D721Med (cell line): ENCODE data around the gene EPX.

Source experiments
- DNase-seq: peaks from one replicate; pipeline ENCODE4 v3.0.0; 2011; ENCODE audit warnings: low spot score; ENCODE audit not compliant: insufficient read length
- FAIRE-seq: peaks from 2 replicates; lab custom pipeline; 2011; peaks lifted over from hg19 to GRCh38; lab: Jason Lieb, UNC
- CTCF ChIP-seq: IDR thresholded peaks from 2 replicates; pipeline ENCODE4 v1.5.1; 2012; ENCODE audit warnings: mild to moderate bottlenecking, control low read depth; ENCODE audit not compliant: insufficient read depth; ENCODE audit errors: missing control alignments

The EPX gene

DNA sequence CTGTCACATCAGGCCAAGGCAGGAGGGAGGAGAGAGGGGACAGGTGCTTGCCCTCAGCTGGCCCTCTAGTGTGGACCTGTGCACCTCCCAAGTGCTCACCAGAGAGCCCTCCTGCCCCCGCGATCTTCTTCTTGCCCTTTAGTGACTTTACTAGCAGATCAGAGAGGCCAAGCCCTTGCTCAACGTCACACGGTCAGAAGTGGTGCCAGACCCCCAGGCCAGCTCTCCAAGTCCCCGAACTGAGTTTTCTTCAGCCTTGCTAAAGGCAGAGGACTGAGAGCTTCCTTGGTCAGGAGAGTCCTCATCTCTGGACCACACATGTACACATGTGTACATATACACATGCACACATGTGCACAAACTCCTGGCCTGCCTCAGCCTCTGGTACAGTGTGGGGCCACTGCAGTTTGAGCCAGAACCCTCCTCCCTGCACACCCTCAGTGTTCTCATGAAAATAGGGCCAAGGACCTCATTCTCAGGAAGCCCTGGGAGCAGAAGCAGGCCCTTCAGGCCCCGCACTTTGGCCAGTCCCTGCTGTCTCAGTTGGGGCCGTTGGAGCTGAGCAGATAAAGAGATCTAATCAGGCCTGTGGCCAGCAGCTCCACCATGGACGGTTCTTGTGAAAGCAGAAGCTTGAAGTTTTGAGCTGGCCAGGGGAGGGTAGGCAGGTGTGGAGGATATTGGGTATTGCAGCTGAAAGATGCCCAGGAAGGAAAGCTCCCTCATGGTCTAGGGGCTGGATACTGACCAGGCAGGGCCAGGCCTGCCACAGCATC is 7.4 kb upstream of the EPX start:
- TF ChIP-seq CTCF: no peak
- no peak for DNase-seq
- no peak for FAIRE-seq

DNA sequence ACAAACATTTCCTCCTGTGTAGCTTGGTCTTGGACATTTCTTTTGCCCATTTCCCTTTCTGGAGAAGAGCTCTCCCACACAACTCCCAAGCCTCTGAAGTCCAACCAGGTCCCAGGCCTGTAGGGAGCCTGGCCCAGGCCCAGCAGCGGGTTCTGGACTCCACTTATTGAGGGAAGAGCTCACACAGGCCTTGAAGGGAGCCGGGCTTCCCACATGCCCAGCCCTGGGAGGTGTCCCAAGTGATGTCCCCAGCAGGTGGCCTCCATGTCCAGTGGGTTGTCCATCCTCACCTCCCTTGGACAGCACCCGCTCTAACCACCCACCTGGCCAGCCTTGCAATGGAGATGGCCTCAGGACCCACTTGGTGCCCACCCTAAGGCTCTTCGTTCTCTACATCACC is 5.9 kb upstream of the EPX start:
- FAIRE-seq (no peak), DNase-seq (no peak)
- no peak for TF ChIP-seq CTCF

GRCh38 chr17:58187063-58187462 is 5.5 kb upstream of the EPX start:
- no peak for TF ChIP-seq CTCF
- no peak for FAIRE-seq
- DNase-seq: no peak

DNA sequence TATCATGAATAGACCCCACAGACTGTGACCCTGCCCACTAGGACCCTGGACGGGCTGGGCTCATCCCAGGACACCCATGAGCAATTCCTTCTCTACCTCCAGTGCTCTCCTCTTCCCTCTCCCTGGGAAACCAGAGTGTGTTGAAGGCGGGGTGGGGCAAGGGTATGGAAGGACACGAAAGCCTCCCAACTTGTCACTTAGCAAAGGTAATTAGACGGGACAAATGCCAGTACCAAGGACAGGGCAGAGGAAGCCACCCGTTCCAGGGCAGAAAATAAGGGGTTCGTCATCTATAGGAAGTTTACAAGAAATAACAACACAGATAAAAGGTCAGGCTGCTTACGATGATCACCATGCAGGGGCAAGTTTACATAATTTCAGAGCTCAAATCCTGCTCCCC is 4.9 kb upstream of the EPX start:
- no peak for TF ChIP-seq CTCF
- DNase-seq (no peak), FAIRE-seq (no peak)

- no peak for TF ChIP-seq CTCF
- DNase-seq (no peak), FAIRE-seq (no peak)
Measured at GRCh38 chr17:58189436-58190146, 2.9 kb upstream of the EPX start.

- TF ChIP-seq CTCF: no peak
- FAIRE-seq: no peak
Measured at GRCh38 chr17:58191241-58191896, 1.2 kb upstream of the EPX start.

More at GRCh38 chr17:58191241-58191896, 1.2 kb upstream of the EPX start:
- DNase-seq: no peak
